Muscle layer of colon (tissue), 2 donors: ENCODE data around the gene SNTA1.
A peak's percentile ranks its signal among the peaks of the same experiment; 100 is the strongest.

Experiments
- H3K27ac ChIP-seq: one replicate; pipeline ENCODE4 v1.7.0; 2013; ENCODE audit warnings: low read depth, mild to moderate bottlenecking, low read length, moderate library complexity
- H3K27me3 ChIP-seq, 2 donors: one replicate each; pipeline ENCODE4 v1.7.0; 2013; ENCODE audit warnings: low read length in 2 of 2, mild to moderate bottlenecking in 2 of 2; ENCODE audit not compliant: insufficient read depth in 2 of 2, control insufficient read depth in 1 of 2
- H3K36me3 ChIP-seq: one replicate; pipeline ENCODE4 v1.7.0; 2013; ENCODE audit warnings: mild to moderate bottlenecking, low read length; ENCODE audit not compliant: insufficient read depth
- H3K4me1 ChIP-seq: one replicate; pipeline ENCODE4 v1.7.0; 2013; ENCODE audit warnings: mild to moderate bottlenecking, low read length; ENCODE audit not compliant: insufficient read depth
- H3K4me3 ChIP-seq, 2 donors: one replicate each; pipeline ENCODE4 v1.7.0; 2013; ENCODE audit warnings: low read length in 2 of 2, low read depth in 1 of 2, mild to moderate bottlenecking in 1 of 2, moderate library complexity in 1 of 2
- H3K9ac ChIP-seq: one replicate; pipeline ENCODE4 v1.7.0; 2013; ENCODE audit warnings: low read length
- H3K9me3 ChIP-seq: one replicate; pipeline ENCODE4 v1.7.0; 2013; ENCODE audit warnings: mild to moderate bottlenecking, low read length
- donor health status: abdominal sarcoma.
- donor health status: Adenocarcinoma of cecum.

The SNTA1 gene

GRCh38 chr20:33415948-33416347 lies 27.6 kb downstream of the SNTA1 start:
- no peaks in the 10 kb centered on the region for H3K4me1 ChIP-seq
- no peak overlapping the region for H3K9ac ChIP-seq
- H3K36me3 ChIP-seq: peaks cover 31% of the 10 kb centered on the region
- H3K4me3 ChIP-seq: no peak overlapping the region
- no peaks in the 10 kb centered on the region for H3K27me3 ChIP-seq
- no peaks in the 10 kb centered on the region for H3K9me3 ChIP-seq
- H3K27ac ChIP-seq: no peak overlapping the region

- no peak overlapping the region for H3K27ac ChIP-seq
- no peak overlapping the region for H3K4me3 ChIP-seq
- peaks cover 43% of the 10 kb centered on the region for H3K36me3 ChIP-seq
- H3K4me1 ChIP-seq: no peaks in the 10 kb centered on the region
- no peak overlapping the region for H3K9ac ChIP-seq
- H3K9me3 ChIP-seq: no peaks in the 10 kb centered on the region
- H3K27me3 ChIP-seq: no peaks in the 10 kb centered on the region
These were observed 31.1 kb downstream of the SNTA1 start for GRCh38 chr20:33412484-33412838.

- Histone ChIP-seq H3K4me3 (no peak overlapping the region), H3K27me3 (no peaks in the 10 kb centered on the region), H3K27ac (no peak overlapping the region), H3K4me1 (no peaks in the 10 kb centered on the region), H3K9ac (no peak overlapping the region), H3K9me3 (no peaks in the 10 kb centered on the region), H3K36me3 (peaks cover 44% of the 10 kb centered on the region)
These were observed 31.7 kb downstream of the SNTA1 start for GRCh38 chr20:33411711-33412483.

- no peaks in the 10 kb centered on the region for H3K4me1 ChIP-seq
- H3K36me3 ChIP-seq: peaks cover 44% of the 10 kb centered on the region
- no peak overlapping the region for H3K4me3 ChIP-seq
- H3K9me3 ChIP-seq: no peaks in the 10 kb centered on the region
- no peak overlapping the region for H3K27ac ChIP-seq
- H3K27me3 ChIP-seq: no peaks in the 10 kb centered on the region
- H3K9ac ChIP-seq: no peak overlapping the region
These were observed 32.3 kb downstream of the SNTA1 start for GRCh38 chr20:33411242-33411641.

GRCh38 chr20:33410081-33410742 lies 33.4 kb downstream of the SNTA1 start:
- Histone ChIP-seq H3K4me3 (no peak overlapping the region), H3K27ac (no peak overlapping the region), H3K27me3 (no peaks in the 10 kb centered on the region), H3K4me1 (no peaks in the 10 kb centered on the region), H3K9me3 (no peaks in the 10 kb centered on the region), H3K9ac (no peak overlapping the region), H3K36me3 (peaks cover 44% of the 10 kb centered on the region)

GRCh38 chr20:33408716-33409654 lies 34.6 kb downstream of the SNTA1 start:
- no peaks in the 10 kb centered on the region for H3K27me3 ChIP-seq
- H3K36me3 ChIP-seq: peaks cover 36% of the 10 kb centered on the region
- H3K4me1 ChIP-seq: no peaks in the 10 kb centered on the region
- no peak overlapping the region for H3K27ac ChIP-seq
- H3K9ac ChIP-seq: no peak overlapping the region
- no peaks in the 10 kb centered on the region for H3K9me3 ChIP-seq
- no peak overlapping the region for H3K4me3 ChIP-seq

GRCh38 chr20:33408313-33408712 lies 35.2 kb downstream of the SNTA1 start:
- H3K27me3 ChIP-seq: no peaks in the 10 kb centered on the region
- no peak overlapping the region for H3K9ac ChIP-seq
- H3K27ac ChIP-seq: no peak overlapping the region
- no peaks in the 10 kb centered on the region for H3K4me1 ChIP-seq
- H3K9me3 ChIP-seq: no peaks in the 10 kb centered on the region
- peaks cover 36% of the 10 kb centered on the region for H3K36me3 ChIP-seq
- no peak overlapping the region for H3K4me3 ChIP-seq

GRCh38 chr20:33407796-33408195 lies 35.8 kb downstream of the SNTA1 start:
- Histone ChIP-seq H3K9ac (no peak overlapping the region), H3K27me3 (no peaks in the 10 kb centered on the region), H3K4me1 (no peaks in the 10 kb centered on the region), H3K4me3 (no peak overlapping the region), H3K9me3 (no peaks in the 10 kb centered on the region), H3K36me3 (peaks cover 36% of the 10 kb centered on the region), H3K27ac (no peak overlapping the region)

GRCh38 chr20:33407251-33407650 lies 36.3 kb downstream of the SNTA1 start:
- Histone ChIP-seq H3K4me3 (no peak overlapping the region), H3K9me3 (no peaks in the 10 kb centered on the region), H3K27me3 (no peaks in the 10 kb centered on the region), H3K4me1 (peaks cover 5% of the 10 kb centered on the region), H3K9ac (no peak overlapping the region), H3K36me3 (peaks cover 30% of the 10 kb centered on the region), H3K27ac (no peak overlapping the region)

GRCh38 chr20:33404281-33404680 lies 39.3 kb downstream of the SNTA1 start:
- H3K36me3 ChIP-seq: peaks cover 16% of the 10 kb centered on the region
- H3K9ac ChIP-seq: no peak overlapping the region
- no peaks in the 10 kb centered on the region for H3K9me3 ChIP-seq
- H3K4me1 ChIP-seq: peaks cover 23% of the 10 kb centered on the region
- H3K4me3 ChIP-seq: no peak overlapping the region
- H3K27ac ChIP-seq: no peak overlapping the region
- no peaks in the 10 kb centered on the region for H3K27me3 ChIP-seq

GRCh38 chr20:33401921-33402369 lies 41.6 kb downstream of the SNTA1 start:
- no peaks in the 10 kb centered on the region for H3K9me3 ChIP-seq
- H3K27me3 ChIP-seq: no peaks in the 10 kb centered on the region
- no peaks in the 10 kb centered on the region for H3K36me3 ChIP-seq
- peaks cover 23% of the 10 kb centered on the region for H3K4me1 ChIP-seq
- peak overlapping the region; percentile 56 for H3K27ac ChIP-seq
- H3K9ac ChIP-seq: peak overlapping the region; percentile 88
- H3K4me3 ChIP-seq: peak overlapping the region; percentile 96 to 100
